SK-N-SH (cell line): ENCODE measurements around the gene STK38.
"Not testable (repeated sequence)": the region's sequence is repeated elsewhere in the genome, so short reads cannot be mapped to it uniquely, and the experiment has no call there.

ENCODE experiments used
- NRF1 ChIP-seq: IDR thresholded peaks from 2 replicates; pipeline ENCODE4 v1.6.1; 2012; ENCODE audit warnings: low read depth, mild to moderate bottlenecking, low read length
- TF ChIP-seq, protein P1 (sequence below): fragments of 200-600 bp; sonication (generic); IDR thresholded peaks from 2 replicates; pipeline ENCODE4 v1.6.1; 2017; ENCODE audit warnings: antibody characterized with exemption, mild to moderate bottlenecking, moderate library complexity

DNA sequence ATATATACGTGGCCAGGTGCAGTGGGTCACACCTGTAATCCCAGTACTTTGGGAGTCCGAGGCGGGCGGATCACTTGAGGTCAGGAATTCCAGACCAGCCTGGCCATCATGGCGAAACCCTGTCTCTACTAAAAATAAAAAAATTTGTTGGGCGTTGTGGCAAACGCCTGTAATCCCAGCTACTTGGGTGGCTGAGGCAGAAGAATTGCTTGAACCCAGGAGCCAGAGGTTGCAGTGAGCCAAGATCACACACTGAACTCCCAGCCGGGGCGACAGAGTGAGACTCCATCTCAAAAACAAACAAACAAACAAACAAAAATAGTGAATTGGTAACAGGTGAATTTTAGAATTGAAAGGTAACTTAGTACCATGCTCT is 41.7 kb upstream of the STK38 start:
- TF ChIP-seq, protein P1, sequence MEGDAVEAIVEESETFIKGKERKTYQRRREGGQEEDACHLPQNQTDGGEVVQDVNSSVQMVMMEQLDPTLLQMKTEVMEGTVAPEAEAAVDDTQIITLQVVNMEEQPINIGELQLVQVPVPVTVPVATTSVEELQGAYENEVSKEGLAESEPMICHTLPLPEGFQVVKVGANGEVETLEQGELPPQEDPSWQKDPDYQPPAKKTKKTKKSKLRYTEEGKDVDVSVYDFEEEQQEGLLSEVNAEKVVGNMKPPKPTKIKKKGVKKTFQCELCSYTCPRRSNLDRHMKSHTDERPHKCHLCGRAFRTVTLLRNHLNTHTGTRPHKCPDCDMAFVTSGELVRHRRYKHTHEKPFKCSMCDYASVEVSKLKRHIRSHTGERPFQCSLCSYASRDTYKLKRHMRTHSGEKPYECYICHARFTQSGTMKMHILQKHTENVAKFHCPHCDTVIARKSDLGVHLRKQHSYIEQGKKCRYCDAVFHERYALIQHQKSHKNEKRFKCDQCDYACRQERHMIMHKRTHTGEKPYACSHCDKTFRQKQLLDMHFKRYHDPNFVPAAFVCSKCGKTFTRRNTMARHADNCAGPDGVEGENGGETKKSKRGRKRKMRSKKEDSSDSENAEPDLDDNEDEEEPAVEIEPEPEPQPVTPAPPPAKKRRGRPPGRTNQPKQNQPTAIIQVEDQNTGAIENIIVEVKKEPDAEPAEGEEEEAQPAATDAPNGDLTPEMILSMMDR = not testable (repeated sequence)
- TF ChIP-seq NRF1 = not testable (repeated sequence)
